H9 (cell line): ENCODE data around the gene ADAMTSL3. TPM values are rescaled to one million over a fixed set of nuclear protein-coding genes. Genes with fewer than 3 reads are reported as not detected.

Experiments
- DNase-seq: peaks from one replicate; pipeline ENCODE4 v3.0.0-alpha.2; 2017
- H2AFZ ChIP-seq: one replicate; pipeline ENCODE4 v1.6.1; 2013; ENCODE audit warnings: mild to moderate bottlenecking, low read length, control low read depth, moderate library complexity
- H2AK5ac ChIP-seq: 2 replicates; pipeline ENCODE4 v1.6.1; 2013; ENCODE audit warnings: low read length, control low read depth, mixed read lengths; ENCODE audit not compliant: insufficient read length
- H2BK120ac ChIP-seq: one replicate; pipeline ENCODE4 v1.6.1; 2013; ENCODE audit warnings: low read depth, mild to moderate bottlenecking, low read length, control low read depth, inconsistent platforms; ENCODE audit not compliant: poor library complexity, severe bottlenecking
- H2BK12ac ChIP-seq: 2 replicates; pipeline ENCODE4 v1.6.1; 2013; ENCODE audit warnings: low read length, control low read depth, mixed read lengths, low read depth; ENCODE audit not compliant: insufficient read length
- H2BK15ac ChIP-seq: 2 replicates; pipeline ENCODE4 v1.6.1; 2013; ENCODE audit warnings: low read depth, low read length, control low read depth
- H2BK20ac ChIP-seq: one replicate; pipeline ENCODE4 v1.6.1; 2013; ENCODE audit warnings: low read depth, mild to moderate bottlenecking, low read length, control low read depth, inconsistent platforms; ENCODE audit not compliant: poor library complexity, severe bottlenecking
- H2BK5ac ChIP-seq: 2 replicates; pipeline ENCODE4 v1.6.1; 2013; ENCODE audit warnings: low read length, control low read depth, mixed read lengths; ENCODE audit not compliant: insufficient read length
- H3K14ac ChIP-seq: 2 replicates; pipeline ENCODE4 v1.6.1; 2013; ENCODE audit warnings: low read length, control low read depth; ENCODE audit not compliant: insufficient read depth
- H3K18ac ChIP-seq: 2 replicates; pipeline ENCODE4 v1.6.1; 2013; ENCODE audit warnings: low read depth, mild to moderate bottlenecking, mixed read lengths, low read length, control low read depth; ENCODE audit not compliant: insufficient read length
- H3K23ac ChIP-seq: 2 replicates; pipeline ENCODE4 v1.6.1; 2013; ENCODE audit warnings: low read length, control low read depth, mixed read lengths, low read depth; ENCODE audit not compliant: insufficient read length
- H3K23me2 ChIP-seq: 2 replicates; pipeline ENCODE4 v1.6.1; 2013; ENCODE audit warnings: low read depth, mild to moderate bottlenecking, mixed read lengths, low read length, control low read depth; ENCODE audit not compliant: insufficient read length, poor library complexity, severe bottlenecking
- H3K27ac ChIP-seq: 2 replicates; pipeline ENCODE4 v1.5.1; 2013; ENCODE audit warnings: low read length, control low read depth, mixed read lengths, low read depth; ENCODE audit not compliant: insufficient read length
- H3K27me3 ChIP-seq: 2 replicates; pipeline ENCODE4 v1.6.1; 2013; ENCODE audit warnings: low read length, control low read depth, inconsistent platforms; ENCODE audit not compliant: insufficient read depth
- H3K4ac ChIP-seq: 2 replicates; pipeline ENCODE4 v1.6.1; 2013; ENCODE audit warnings: low read depth, mild to moderate bottlenecking, control low read depth, inconsistent platforms, low read length, moderate library complexity
- H3K4me1 ChIP-seq: 2 replicates; pipeline ENCODE4 v1.6.1; 2013; ENCODE audit warnings: low read length, control low read depth, inconsistent platforms; ENCODE audit not compliant: insufficient read depth
- H3K4me2 ChIP-seq: 2 replicates; pipeline ENCODE4 v1.6.1; 2013; ENCODE audit warnings: low read length, control low read depth, mixed read lengths; ENCODE audit not compliant: insufficient read length, insufficient read depth
- H3K56ac ChIP-seq: 2 replicates; pipeline ENCODE4 v1.6.1; 2013; ENCODE audit warnings: low read depth, mild to moderate bottlenecking, mixed read lengths, low read length, control low read depth; ENCODE audit not compliant: insufficient read length
- H3K79me1 ChIP-seq: 2 replicates; pipeline ENCODE4 v1.6.1; 2013; ENCODE audit warnings: low read depth, mild to moderate bottlenecking, moderate library complexity, low read length, control low read depth, inconsistent platforms; ENCODE audit not compliant: insufficient read depth, poor library complexity, severe bottlenecking
- H3K79me2 ChIP-seq: 2 replicates; pipeline ENCODE4 v1.6.1; 2013; ENCODE audit warnings: low read length, control low read depth, inconsistent platforms; ENCODE audit not compliant: insufficient read depth
- H3K9ac ChIP-seq: 2 replicates; pipeline ENCODE4 v1.6.1; 2013; ENCODE audit warnings: low read length, control low read depth, mixed read lengths; ENCODE audit not compliant: insufficient read length; ENCODE audit errors: extremely low read depth
- H3K9me3 ChIP-seq: one replicate; pipeline ENCODE4 v1.6.1; 2013; ENCODE audit warnings: low read depth, low read length, inconsistent platforms; ENCODE audit not compliant: control insufficient read depth
- H3T11ph ChIP-seq: one replicate; pipeline ENCODE4 v1.6.1; 2013; ENCODE audit warnings: mild to moderate bottlenecking, low read length, control low read depth, inconsistent platforms
- H4K20me1 ChIP-seq: one replicate; pipeline ENCODE4 v1.6.1; 2013; ENCODE audit not compliant: control insufficient read depth, insufficient read length, insufficient read depth
- H4K5ac ChIP-seq: 2 replicates; pipeline ENCODE4 v1.6.1; 2013; ENCODE audit warnings: low read depth, mild to moderate bottlenecking, mixed read lengths, low read length, control low read depth; ENCODE audit not compliant: insufficient read length
- H4K8ac ChIP-seq: replicated peaks from 2 replicates; pipeline ENCODE4 v1.6.1; 2013; ENCODE audit warnings: low read length, control low read depth, mixed read lengths, low read depth; ENCODE audit not compliant: insufficient read length
- H4K91ac ChIP-seq: 2 replicates; pipeline ENCODE4 v1.6.1; 2013; ENCODE audit warnings: low read depth, mild to moderate bottlenecking, moderate library complexity, mixed read lengths, low read length, control low read depth; ENCODE audit not compliant: insufficient read length
- H3K27ac Mint-ChIP-seq, 3 experiments: 2 replicates in 2 of 3; 3 replicates in 1 of 3; pipeline ENCODE4 v1.8.0; 2020 to 2021; ENCODE audit warnings: mixed read lengths in 3 of 3, mild to moderate bottlenecking in 1 of 3, moderate library complexity in 1 of 3
- H3K27me3 Mint-ChIP-seq: 2 replicates; pipeline ENCODE4 v1.8.0; 2021; ENCODE audit warnings: low read depth, mild to moderate bottlenecking, moderate library complexity, mixed read lengths
- H3K36me3 Mint-ChIP-seq, 3 experiments: 2 replicates in 2 of 3; 3 replicates in 1 of 3; pipeline ENCODE4 v1.8.0; 2020 to 2021; ENCODE audit warnings: low read depth in 3 of 3, mixed read lengths in 3 of 3; ENCODE audit not compliant: insufficient read depth in 1 of 3
- H3K4me1 Mint-ChIP-seq, 2 experiments: 2 replicates each; pipeline ENCODE4 v1.8.0; 2020; ENCODE audit warnings: mixed read lengths in 2 of 2
- H3K4me3 Mint-ChIP-seq, 2 experiments: 2 replicates in 1 of 2; 3 replicates in 1 of 2; pipeline ENCODE4 v1.8.0; 2020 to 2021; ENCODE audit warnings: mild to moderate bottlenecking in 2 of 2, mixed read lengths in 2 of 2, moderate library complexity in 1 of 2
- H3K9me3 Mint-ChIP-seq, 2 experiments: 2 replicates in 1 of 2; 3 replicates in 1 of 2; pipeline ENCODE4 v1.8.0; 2020; ENCODE audit warnings: mild to moderate bottlenecking in 2 of 2, mixed read lengths in 2 of 2, moderate library complexity in 1 of 2
- CTCF ChIP-seq: fragments of 200-600 bp; sonication (generic); conservative IDR thresholded peaks from 3 replicates; pipeline ENCODE4 v1.8.0; 2021; ENCODE audit warnings: antibody characterized with exemption, mild to moderate bottlenecking
- WGBS: extraction: QIAGEN DNeasy Blood & Tissue Kit; methylation state at CpG from one replicate; pipeline ENCODE4 v1.1.7; 2013; ENCODE audit warnings: missing lambda C conversion rate, low lambda C conversion rate, mixed read lengths; ENCODE audit not compliant: insufficient read length; ENCODE audit errors: extremely low coverage; 5-methylcytosine and 5-hydroxymethylcytosine counted together
- total RNA-seq: library from RNA; stranded (reverse); gene quantifications from 2 replicates; pipeline ENCODE4 v1.2.1, GENCODE V29; 2021

ADAMTSL3 gene
- total RNA-seq, 1 experiment from 2014 or later: 0.39 TPM

GRCh38 chr15:83775738-83776137 is 121.8 kb downstream of the ADAMTSL3 start:
- H3T11ph ChIP-seq: no peak overlapping the region
- H3K79me1 ChIP-seq: no peaks in the 10 kb centered on the region
- no peak overlapping the region for H4K5ac ChIP-seq
- H4K91ac ChIP-seq: no peak overlapping the region
- no peak overlapping the region for H2BK20ac ChIP-seq
- H3K27me3 Mint-ChIP-seq: no peaks in the 10 kb centered on the region; the same call in 1 of the 2 replicates
- H4K8ac ChIP-seq: no peak overlapping the region
- no peak overlapping the region for H3K9ac ChIP-seq
- H3K23ac ChIP-seq: no peak overlapping the region
- H3K23me2 ChIP-seq: no peaks in the 10 kb centered on the region
- H3K27ac ChIP-seq: no peak overlapping the region
- no peaks in the 10 kb centered on the region for H4K20me1 ChIP-seq
- no peaks in the 10 kb centered on the region for H3K79me2 ChIP-seq
- no peak overlapping the region for H2AFZ ChIP-seq
- no peaks in the 10 kb centered on the region for H3K27me3 ChIP-seq
- no peak overlapping the region for H2BK12ac ChIP-seq
- H3K4ac ChIP-seq: no peak overlapping the region
- peaks cover 0 to 2% (median 0%) of the 10 kb centered on the region in 3 experiments; a peak in 2 of 7 replicates for H3K36me3 Mint-ChIP-seq
- no peak overlapping the region for H2BK120ac ChIP-seq
- no peak for TF ChIP-seq CTCF
- no peaks in the 10 kb centered on the region for H3K9me3 ChIP-seq
- H3K4me1 Mint-ChIP-seq: no peaks in the 10 kb centered on the region
- H3K14ac ChIP-seq: no peak overlapping the region
- no peak overlapping the region for H3K4me3 Mint-ChIP-seq
- DNase-seq: no peak
- H3K18ac ChIP-seq: no peak overlapping the region
- H2BK15ac ChIP-seq: no peak overlapping the region
- no peak overlapping the region for H2BK5ac ChIP-seq
- H3K27ac Mint-ChIP-seq: no peak overlapping the region
- H2AK5ac ChIP-seq: no peak overlapping the region
- peaks cover 3 to 8% of the 10 kb centered on the region in 2 experiments; a peak in 4 of 5 replicates for H3K9me3 Mint-ChIP-seq
- no peak overlapping the region for H3K4me2 ChIP-seq
- H3K56ac ChIP-seq: no peak overlapping the region
- no CpG with 5 or more reads among the region's 3 CpGs for WGBS
- H3K4me1 ChIP-seq: no peaks in the 10 kb centered on the region
